ES-I3 (cell line): ENCODE results near the gene NAA20.

ENCODE experiments used
- H3K36me3 ChIP-seq: 2 replicates; pipeline ENCODE4 v1.6.1; 2013; ENCODE audit warnings: mild to moderate bottlenecking, low read length, control low read depth, moderate library complexity; ENCODE audit not compliant: insufficient read depth
- H3K4me1 ChIP-seq: 2 replicates; pipeline ENCODE4 v1.6.1; 2013; ENCODE audit warnings: mild to moderate bottlenecking, control low read depth, low read length; ENCODE audit not compliant: insufficient read depth
- H3K9ac ChIP-seq: 2 replicates; pipeline ENCODE4 v1.6.1; 2013; ENCODE audit warnings: low read depth, mild to moderate bottlenecking, low read length, moderate library complexity
- H3K9me3 ChIP-seq: 2 replicates; pipeline ENCODE4 v1.6.1; 2013; ENCODE audit warnings: mild to moderate bottlenecking, low read length, moderate library complexity; ENCODE audit not compliant: control insufficient read depth, insufficient read depth

Gene NAA20

GRCh38 chr20:19977373-19977770, 39.8 kb upstream of the NAA20 start:
- no peaks in the 10 kb centered on the region for H3K36me3 ChIP-seq
- no peaks in the 10 kb centered on the region for H3K9me3 ChIP-seq
- H3K9ac ChIP-seq, result no peak overlapping the region
- H3K4me1 ChIP-seq, result peaks cover 31% of the 10 kb centered on the region

DNA sequence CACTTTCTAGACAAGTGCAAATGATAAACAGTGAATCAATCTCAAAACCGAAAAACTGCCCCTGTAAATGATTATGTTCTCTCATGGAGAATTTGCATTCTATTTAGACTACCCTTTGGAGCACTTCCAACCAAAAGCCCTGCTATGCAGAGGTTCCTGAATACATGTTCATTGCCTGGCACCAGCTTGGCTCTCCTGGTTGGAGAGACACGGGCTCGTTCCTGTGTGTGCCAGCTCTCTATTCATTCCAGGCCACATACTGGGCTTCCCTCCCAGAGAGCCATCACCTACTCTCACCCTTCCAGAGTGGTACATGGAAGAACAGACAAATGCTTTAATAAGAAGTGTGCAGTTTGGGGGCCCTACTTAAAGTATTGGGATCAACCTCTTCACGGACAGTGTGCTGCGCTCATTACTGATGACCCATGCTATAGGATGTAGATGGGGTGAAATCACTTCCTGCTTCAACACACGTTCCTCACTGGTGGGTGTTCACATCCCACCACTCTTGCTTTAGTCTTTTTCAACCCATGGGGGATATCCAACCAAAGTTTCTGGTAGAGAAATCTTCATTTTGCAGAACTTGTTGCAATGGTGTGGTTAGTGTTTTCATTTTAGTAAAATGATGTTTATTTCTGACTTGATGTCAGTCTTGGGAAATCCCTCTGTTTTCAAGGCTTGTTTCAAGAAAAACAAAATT, 38.5 kb upstream of the NAA20 start:
- Histone ChIP-seq H3K9ac (no peak overlapping the region), H3K4me1 (peaks cover 31% of the 10 kb centered on the region), H3K36me3 (no peaks in the 10 kb centered on the region), H3K9me3 (no peaks in the 10 kb centered on the region)

- Histone ChIP-seq H3K4me1 (peaks cover 25% of the 10 kb centered on the region), H3K36me3 (no peaks in the 10 kb centered on the region), H3K9me3 (no peaks in the 10 kb centered on the region), H3K9ac (no peak overlapping the region)
Measured at GRCh38 chr20:19981031-19981451, 36.1 kb upstream of the NAA20 start.

- H3K4me1 ChIP-seq, result peaks cover 9% of the 10 kb centered on the region
- no peak overlapping the region for H3K9ac ChIP-seq
- H3K9me3 ChIP-seq, result no peaks in the 10 kb centered on the region
- no peaks in the 10 kb centered on the region for H3K36me3 ChIP-seq
Measured at GRCh38 chr20:19986419-19986818, 30.7 kb upstream of the NAA20 start.

GRCh38 chr20:19987046-19987445, 30.1 kb upstream of the NAA20 start:
- H3K9me3 ChIP-seq, result no peaks in the 10 kb centered on the region
- peaks cover 16% of the 10 kb centered on the region for H3K4me1 ChIP-seq
- no peaks in the 10 kb centered on the region for H3K36me3 ChIP-seq

DNA sequence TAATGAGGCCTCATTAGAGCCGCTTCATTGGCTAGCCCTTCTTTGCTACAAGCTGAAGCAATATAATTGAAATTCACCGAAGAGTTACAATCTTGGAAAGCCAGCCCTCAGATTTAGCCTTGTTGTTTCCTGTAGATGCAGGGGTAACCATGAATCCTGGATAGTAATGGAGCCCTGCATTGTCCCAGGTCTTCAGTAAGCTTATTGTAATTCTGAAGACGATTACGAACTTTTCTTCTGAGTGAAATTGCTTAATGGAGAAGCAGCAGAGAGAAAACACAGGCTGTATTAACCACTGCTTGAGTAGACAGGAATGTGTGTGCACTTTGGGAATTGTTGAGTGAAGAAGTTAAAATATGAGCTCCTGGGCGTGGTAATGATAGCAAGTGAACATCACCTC, 26.3 kb upstream of the NAA20 start:
- Histone ChIP-seq H3K36me3 (no peaks in the 10 kb centered on the region), H3K4me1 (peaks cover 38% of the 10 kb centered on the region), H3K9me3 (no peaks in the 10 kb centered on the region), H3K9ac (no peak overlapping the region)

More at GRCh38 chr20:19987046-19987445, 30.1 kb upstream of the NAA20 start:
- no peak overlapping the region for H3K9ac ChIP-seq

GRCh38 chr20:19991308-19991707, 25.9 kb upstream of the NAA20 start:
- Histone ChIP-seq H3K9ac (no peak overlapping the region), H3K4me1 (peaks cover 38% of the 10 kb centered on the region), H3K9me3 (no peaks in the 10 kb centered on the region), H3K36me3 (no peaks in the 10 kb centered on the region)

DNA sequence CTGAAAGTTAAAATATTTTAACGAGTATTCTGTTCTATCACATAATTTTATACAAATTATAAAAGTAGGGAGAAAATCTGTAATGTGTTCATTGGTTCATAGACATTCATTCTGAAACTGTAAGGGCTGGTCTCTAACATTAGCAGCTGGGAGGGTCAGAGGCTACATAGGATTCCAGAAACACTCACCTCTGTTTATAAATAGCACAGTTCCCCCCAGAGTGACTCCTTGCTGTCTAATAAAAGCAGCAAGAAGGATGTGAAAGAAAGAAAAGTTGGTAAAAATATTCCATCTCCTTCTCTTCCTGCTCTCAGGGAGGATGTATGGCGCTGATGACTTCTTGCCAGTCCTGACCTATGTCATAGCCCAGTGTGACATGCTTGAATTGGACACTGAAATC, 25.3 kb upstream of the NAA20 start:
- peaks cover 38% of the 10 kb centered on the region for H3K4me1 ChIP-seq

DNA sequence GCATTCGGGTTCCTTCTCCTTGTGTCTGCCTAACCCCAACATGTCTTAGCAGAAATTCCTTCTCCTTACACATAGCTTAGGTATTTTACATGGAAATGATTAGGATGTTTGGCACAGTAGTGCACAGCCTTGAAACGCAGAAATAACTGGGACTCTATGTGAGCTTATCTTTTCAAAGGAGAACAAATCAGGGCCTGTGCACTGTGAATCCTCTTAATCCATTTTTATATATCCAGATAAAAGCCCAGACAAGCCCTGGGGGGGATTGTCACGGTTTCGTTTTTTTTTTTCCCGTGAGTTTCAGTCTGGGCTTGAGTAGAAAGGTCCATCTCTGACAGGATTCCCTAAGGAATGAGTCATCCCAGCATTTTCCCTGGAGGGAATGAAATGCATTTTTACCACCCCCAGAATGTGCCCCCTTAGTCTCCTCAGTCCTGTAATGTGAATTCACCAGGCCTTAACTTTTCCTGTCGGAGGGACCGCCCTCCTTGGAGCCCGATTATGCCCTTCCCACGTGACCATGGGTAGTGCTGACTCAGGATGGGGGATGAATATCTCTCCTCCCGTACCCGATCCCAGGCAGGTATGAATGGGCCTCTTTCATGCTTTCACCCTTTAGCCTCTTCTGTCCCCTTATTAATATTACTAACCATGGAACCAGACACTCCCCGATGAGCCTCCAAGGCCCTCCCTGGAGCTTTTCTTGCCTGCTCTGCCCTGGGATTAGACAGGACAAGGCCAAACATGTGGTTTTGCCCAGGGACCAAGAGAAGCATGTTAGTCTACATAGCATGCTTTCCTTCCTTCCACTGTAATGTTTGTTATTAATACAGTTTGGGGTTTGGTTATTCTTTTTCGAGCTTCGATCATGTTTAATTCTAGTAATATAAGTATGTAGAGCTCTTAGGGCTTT, 23.9 kb upstream of the NAA20 start:
- H3K36me3 ChIP-seq, result no peaks in the 10 kb centered on the region
- H3K9ac ChIP-seq, result peak overlapping the region; percentile 23
- no peaks in the 10 kb centered on the region for H3K9me3 ChIP-seq
- H3K4me1 ChIP-seq, result peaks cover 38% of the 10 kb centered on the region

More for the DNA sequence above, 25.3 kb upstream of the NAA20 start:
- Histone ChIP-seq H3K9ac (no peak overlapping the region), H3K9me3 (no peaks in the 10 kb centered on the region), H3K36me3 (no peaks in the 10 kb centered on the region)

GRCh38 chr20:19993958-19994669, 23.0 kb upstream of the NAA20 start:
- no peaks in the 10 kb centered on the region for H3K36me3 ChIP-seq
- no peaks in the 10 kb centered on the region for H3K9me3 ChIP-seq
- H3K9ac ChIP-seq, result peak overlapping the region; percentile 23
- peaks cover 38% of the 10 kb centered on the region for H3K4me1 ChIP-seq

DNA sequence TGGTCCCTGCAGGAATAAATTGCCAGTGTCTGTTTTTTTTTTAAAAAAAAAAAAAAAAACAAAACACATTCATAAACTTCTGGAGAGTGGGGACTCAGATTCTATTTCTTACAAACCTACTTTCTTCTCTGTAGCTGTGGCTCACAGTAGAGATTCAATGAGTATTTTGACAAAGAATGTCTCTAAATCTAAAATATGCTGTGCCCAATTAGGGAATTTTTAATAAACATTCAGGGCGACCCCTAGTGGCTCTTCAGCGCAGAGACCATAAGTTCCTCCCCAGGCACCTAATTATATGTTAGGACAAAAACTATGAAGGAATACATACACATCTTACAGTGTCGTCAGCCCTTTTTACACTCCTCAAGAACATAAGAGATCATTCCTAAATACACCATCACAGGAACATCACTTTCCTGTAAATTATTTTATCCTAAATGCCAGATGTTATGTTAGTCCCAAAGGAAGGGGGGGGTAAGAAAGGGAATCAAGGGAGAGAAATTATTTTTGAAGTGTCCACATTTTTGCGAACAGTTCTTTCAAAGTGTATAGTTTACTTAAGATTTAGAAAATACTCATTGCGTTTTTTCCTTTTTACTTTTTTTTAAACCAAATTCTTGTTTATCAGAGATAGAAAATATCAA, 21.8 kb upstream of the NAA20 start:
- Histone ChIP-seq H3K9me3 (no peaks in the 10 kb centered on the region), H3K36me3 (no peaks in the 10 kb centered on the region), H3K4me1 (peaks cover 38% of the 10 kb centered on the region), H3K9ac (no peak overlapping the region)

- Histone ChIP-seq H3K9me3 (no peaks in the 10 kb centered on the region), H3K4me1 (peaks cover 30% of the 10 kb centered on the region), H3K36me3 (no peaks in the 10 kb centered on the region; the same call in 1 of the 2 replicates), H3K9ac (no peak overlapping the region)
Measured at GRCh38 chr20:19996222-19996621, 20.9 kb upstream of the NAA20 start.

DNA sequence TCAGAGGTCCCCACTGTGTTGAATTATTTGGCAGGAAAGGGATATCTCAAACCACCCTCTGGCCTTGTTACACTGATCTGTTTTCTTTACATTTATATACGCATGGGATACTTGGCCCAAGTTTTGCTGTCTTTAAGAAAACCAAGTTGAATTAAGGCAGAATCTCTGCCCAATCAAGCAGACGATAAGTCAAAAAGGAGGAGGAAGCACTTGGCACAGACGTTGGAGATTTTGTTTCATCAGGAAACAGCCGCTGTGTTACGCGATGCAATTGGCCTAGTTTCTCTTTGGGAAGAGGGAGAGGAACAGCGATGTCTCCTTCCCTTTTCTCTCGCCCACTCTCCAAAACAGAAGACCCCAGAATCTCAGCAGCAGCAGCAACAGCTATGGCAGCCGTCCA, 20.2 kb upstream of the NAA20 start:
- Histone ChIP-seq H3K9me3 (no peaks in the 10 kb centered on the region), H3K9ac (no peak overlapping the region), H3K4me1 (peaks cover 23% of the 10 kb centered on the region), H3K36me3 (no peaks in the 10 kb centered on the region; the same call in 1 of the 2 replicates)
